GM15510 (cell line): ENCODE measurements around the gene TOX3.

ENCODE experiments used
- POLR2A ChIP-seq: IDR thresholded peaks from 3 replicates; pipeline ENCODE4 v1.6.1; 2011; ENCODE audit warnings: borderline replicate concordance; ENCODE audit not compliant: insufficient read length; ENCODE audit errors: extremely low read depth

Gene TOX3

GRCh38 chr16:52572656-52573055, 25.7 kb upstream of the TOX3 start:
- no peak for TF ChIP-seq POLR2A

- TF ChIP-seq POLR2A, result no peak
Measured at GRCh38 chr16:52570495-52571091, 23.6 kb upstream of the TOX3 start.

- TF ChIP-seq POLR2A, result no peak
Measured at GRCh38 chr16:52569701-52570100, 22.8 kb upstream of the TOX3 start.

GRCh38 chr16:52568983-52569690, 22.2 kb upstream of the TOX3 start:
- TF ChIP-seq POLR2A, result no peak

- TF ChIP-seq POLR2A, result no peak
Measured at GRCh38 chr16:52568495-52568894, 21.6 kb upstream of the TOX3 start.

- TF ChIP-seq POLR2A, result no peak
Measured at GRCh38 chr16:52567193-52567592, 20.2 kb upstream of the TOX3 start.

- no peak for TF ChIP-seq POLR2A
Measured at GRCh38 chr16:52563767-52564611, 17.0 kb upstream of the TOX3 start.

- TF ChIP-seq POLR2A, result no peak
Measured at GRCh38 chr16:52562770-52563169, 15.8 kb upstream of the TOX3 start.

- TF ChIP-seq POLR2A, result no peak
Measured at GRCh38 chr16:52561910-52562741, 15.2 kb upstream of the TOX3 start.

GRCh38 chr16:52558448-52558847, 11.5 kb upstream of the TOX3 start:
- no peak for TF ChIP-seq POLR2A

- no peak for TF ChIP-seq POLR2A
Measured at GRCh38 chr16:52557236-52557635, 10.3 kb upstream of the TOX3 start.

GRCh38 chr16:52556083-52556482, 9.1 kb upstream of the TOX3 start:
- no peak for TF ChIP-seq POLR2A

- TF ChIP-seq POLR2A, result no peak
Measured at GRCh38 chr16:52555572-52555971, 8.6 kb upstream of the TOX3 start.

GRCh38 chr16:52554334-52554733, 7.4 kb upstream of the TOX3 start:
- TF ChIP-seq POLR2A, result no peak

GRCh38 chr16:52553322-52553721, 6.4 kb upstream of the TOX3 start:
- no peak for TF ChIP-seq POLR2A
